GM21576 (cell line): ENCODE data around the gene EFCAB9.
"Not testable (repeated sequence)": the region's sequence is repeated elsewhere in the genome, so short reads cannot be mapped to it uniquely, and the experiment has no call there.

Experiments used
- ATAC-seq: cut with Tn5 transposase; IDR thresholded peaks from one replicate; pipeline ENCODE4 v1.9.1; 2021; ENCODE audit warnings: mild to moderate bottlenecking, moderate library complexity; ENCODE audit not compliant: unreplicated experiment

Gene EFCAB9

GRCh38 chr5:172193872-172194271 lies at the start of gene EFCAB9:
EFCAB9 (plus strand) TSS chr5:172194172; CDS start chr5:172194173, 1 bp downstream.
- no peak for ATAC-seq

- ATAC-seq = peak; percentile 72
These were observed 49.6 kb upstream of the EFCAB9 start for GRCh38 chr5:172144291-172144815.

- no peak for ATAC-seq
These were observed 48.8 kb upstream of the EFCAB9 start for GRCh38 chr5:172144931-172145869.

GRCh38 chr5:172145870-172146747 lies 47.9 kb upstream of the EFCAB9 start:
- no peak for ATAC-seq

DNA sequence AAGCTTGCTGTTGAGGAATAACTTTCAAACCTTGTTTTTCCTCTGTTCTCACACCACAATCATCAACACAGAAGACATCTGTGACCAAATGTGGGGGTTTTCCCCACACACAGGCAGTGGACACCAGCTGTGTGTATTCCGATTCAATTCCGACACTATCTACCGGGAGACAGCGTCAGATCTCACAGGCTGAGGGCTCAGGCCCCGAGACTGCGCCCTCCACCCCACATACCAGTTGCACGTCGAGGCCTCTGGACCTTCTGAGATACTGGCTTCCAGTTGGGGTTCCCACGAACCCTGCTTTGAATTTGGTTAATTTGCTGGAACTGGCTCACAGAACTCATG lies 47.3 kb upstream of the EFCAB9 start:
- no peak for ATAC-seq

GRCh38 chr5:172147857-172148256 lies 46.1 kb upstream of the EFCAB9 start:
- ATAC-seq = no peak

DNA sequence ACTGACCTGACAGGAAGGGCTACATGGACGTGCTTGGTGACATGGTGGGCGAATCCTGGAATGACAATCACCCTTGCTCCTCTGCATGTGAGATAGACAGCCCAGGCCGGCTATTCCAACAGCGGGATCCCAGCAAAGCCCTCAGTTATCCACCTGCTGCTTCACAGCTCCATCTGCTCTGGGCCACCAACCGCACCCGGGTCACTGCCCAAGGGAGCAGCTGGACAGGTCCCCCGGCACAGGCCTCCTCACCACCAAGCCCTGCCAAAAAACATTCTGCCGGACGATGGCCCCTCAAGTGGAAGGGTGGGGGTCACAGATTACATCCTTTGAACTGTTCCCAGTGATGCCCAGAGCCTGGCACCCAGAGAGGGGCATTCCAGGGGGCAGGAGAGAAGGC lies 45.6 kb upstream of the EFCAB9 start:
- ATAC-seq = no peak

- no peak for ATAC-seq
These were observed 44.9 kb upstream of the EFCAB9 start for GRCh38 chr5:172149073-172149472.

GRCh38 chr5:172149481-172149880 lies 44.5 kb upstream of the EFCAB9 start:
- not testable (repeated sequence) for ATAC-seq

GRCh38 chr5:172150514-172151425 lies 43.2 kb upstream of the EFCAB9 start:
- peak; percentile 50 for ATAC-seq

DNA sequence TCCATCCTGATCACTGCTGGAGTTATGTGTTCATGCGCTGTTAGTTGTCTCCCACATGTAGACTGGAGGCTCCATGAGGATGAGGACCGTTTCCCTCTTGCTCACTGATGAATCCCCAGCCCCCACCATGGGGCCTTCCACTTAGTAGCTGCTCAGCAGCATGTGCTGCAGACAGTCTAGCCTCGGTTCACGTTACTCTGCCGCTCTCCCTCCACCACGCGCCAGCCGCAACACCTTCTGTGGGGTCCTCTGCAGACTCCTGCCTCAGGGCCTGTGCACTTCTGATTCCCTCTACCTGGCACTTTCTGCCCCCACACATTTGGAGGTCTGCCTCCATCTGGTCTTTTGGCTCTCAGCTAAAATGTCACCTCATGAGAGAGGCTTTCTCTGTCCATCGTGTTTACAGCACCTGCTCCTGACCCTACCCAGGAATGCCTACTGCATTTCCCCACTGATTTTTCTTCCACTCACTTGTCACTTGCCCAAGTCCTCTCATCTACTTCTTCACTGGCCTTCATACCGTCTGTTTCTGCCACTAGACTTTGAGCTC lies 42.2 kb upstream of the EFCAB9 start:
- ATAC-seq = no peak

DNA sequence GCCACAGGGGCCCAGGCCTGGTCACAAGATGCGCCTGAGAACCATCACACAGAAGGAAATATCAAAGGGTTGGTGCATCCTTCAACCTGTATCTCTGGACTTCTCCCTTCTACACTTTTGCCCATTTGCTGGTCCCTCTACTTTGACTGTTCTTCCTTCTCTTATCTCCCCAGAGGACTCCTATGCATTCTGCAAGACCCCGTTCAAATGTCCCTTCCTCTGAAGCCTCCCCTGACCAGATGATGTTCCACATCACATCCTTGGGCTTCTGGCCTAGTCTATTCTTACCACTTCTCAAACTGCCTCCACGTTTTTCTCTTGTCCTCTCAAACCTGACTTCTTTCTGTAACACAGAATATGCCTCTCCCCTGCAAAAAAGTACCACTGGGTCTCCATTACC lies 40.3 kb upstream of the EFCAB9 start:
- ATAC-seq = no peak

DNA sequence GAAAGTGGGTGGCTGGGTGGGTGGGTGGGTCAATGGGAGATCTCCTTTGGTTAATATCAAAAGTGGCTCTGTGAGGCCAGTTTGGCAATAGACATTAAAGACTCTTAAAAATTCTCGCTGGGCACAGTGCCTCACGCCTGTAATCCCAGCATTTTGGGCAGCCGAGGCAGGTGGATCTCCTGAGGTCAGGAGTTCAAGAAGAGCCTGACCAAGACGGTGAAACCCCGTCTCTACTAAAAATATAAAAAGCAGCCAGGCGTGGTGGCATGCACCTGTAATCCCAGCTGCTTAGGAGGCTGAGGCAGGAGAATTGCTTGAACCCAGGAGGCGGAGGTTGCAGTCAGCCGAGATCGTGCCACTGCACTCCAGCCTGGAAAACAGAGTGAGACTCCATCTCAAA lies 38.9 kb upstream of the EFCAB9 start:
- ATAC-seq = not testable (repeated sequence)

DNA sequence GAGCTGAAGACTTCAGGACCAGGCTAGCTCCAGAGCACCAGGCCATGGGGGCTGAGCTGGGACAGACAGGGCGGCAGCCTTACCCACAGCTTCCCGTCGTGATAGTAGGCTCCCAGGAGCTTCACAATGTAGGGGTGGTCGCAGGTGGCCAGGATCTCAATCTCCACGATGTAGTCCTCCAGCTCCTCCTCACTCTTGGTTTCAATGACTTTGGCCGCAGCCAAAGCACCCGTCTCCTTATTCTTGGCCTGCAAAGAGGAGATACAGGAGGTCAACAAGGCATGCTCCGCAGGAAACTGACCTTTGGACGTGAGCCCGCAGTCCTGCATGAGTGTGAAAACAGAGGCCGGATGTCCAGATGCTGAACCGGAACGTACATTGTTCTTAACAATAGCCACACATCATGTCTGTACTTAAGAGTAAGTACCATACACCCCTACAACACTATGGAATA lies 37.4 kb upstream of the EFCAB9 start:
- no peak for ATAC-seq

DNA sequence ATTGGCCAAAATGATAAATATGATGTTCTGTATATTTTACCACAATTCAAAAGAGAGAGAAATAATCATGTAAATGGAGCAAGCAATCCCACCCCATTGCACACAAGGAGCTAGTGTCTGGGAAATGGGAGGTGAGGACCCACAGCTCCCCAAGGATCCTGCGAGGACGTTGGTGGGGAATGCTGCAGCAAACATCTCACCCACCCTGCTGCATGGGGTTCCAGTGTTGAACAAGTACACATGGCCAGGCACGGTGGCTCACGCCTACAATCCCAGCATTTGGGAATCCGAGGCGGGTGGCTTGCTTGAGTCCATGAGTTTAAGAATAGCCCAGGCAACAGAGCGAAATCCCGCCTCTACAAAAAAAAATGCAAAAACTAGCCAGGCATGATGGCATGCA lies 35.0 kb upstream of the EFCAB9 start:
- ATAC-seq = no peak

- no peak for ATAC-seq
These were observed 33.5 kb upstream of the EFCAB9 start for GRCh38 chr5:172160506-172160905.

DNA sequence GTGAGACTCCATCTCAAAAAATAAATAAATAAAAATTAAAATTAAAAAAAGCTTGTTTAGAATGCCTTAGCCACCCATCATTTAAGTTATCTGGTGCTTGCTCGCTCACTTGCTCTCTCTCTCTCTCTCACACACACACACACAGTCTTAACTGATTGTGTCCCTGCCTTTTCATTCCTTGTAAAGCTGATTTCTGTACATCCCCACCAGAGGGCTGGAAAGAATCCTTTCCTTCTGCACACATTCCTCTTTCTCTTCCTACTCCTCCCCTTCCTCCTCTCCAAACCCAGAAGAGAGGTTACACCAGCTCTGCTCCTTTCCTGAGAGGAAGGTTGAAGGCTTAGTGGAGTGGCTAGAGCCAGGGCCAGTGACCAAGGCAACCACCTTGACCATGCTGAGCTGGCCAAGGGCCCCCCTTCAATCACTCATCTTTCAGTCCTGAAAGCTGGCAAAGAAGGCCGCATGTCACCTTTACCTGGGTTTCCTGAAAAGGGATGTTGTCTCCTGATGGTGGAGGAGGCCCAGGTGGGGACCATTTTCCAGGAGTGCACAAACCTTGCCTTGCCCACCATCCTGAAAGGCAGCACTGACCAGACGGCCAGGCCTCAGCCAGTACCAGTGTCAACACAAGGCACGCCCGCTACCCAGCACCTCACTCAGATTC lies 31.5 kb upstream of the EFCAB9 start:
- ATAC-seq = no peak

GRCh38 chr5:172162987-172163343 lies 31.0 kb upstream of the EFCAB9 start:
- no peak for ATAC-seq

DNA sequence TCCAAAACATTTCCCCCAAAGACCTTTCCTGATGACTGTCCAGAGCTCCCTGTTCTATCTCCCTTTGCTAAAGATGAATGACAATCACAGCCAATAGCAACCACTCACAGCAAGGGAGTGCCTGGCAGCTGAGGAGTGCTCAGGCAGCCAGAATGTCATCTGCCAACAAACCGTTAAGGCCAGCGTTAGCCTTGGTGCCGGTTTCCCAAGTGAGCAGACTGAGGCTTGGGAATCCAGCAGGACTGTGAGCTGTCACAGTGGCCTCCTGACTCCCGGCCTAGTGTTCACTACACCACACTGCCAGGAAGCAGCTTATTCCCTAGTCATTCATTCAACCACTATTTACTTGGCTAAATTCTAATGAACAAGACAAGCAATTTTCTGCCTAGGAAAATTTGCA lies 30.6 kb upstream of the EFCAB9 start:
- ATAC-seq = no peak

DNA sequence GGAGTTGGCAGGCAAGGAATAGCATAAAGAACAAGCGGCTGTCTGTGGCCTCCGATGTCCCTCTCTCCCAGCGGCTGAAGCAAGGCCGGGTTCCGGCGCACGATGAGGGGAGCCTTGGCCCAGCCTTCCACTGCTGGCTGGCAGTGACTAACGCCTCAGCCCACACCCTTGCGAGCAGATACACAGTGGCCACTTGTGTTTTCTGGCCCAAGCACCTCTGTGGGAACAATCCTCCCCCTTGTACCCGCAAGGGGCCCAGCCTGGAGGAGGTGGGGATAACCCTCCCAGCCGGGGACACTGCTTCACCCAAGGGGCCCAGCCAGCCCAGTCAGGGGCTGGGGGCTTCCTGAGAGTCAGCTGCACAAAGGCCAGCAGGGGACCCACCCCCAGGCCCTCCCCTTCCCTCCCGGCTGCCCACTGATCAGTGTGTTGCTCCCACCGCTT lies 29.2 kb upstream of the EFCAB9 start:
- ATAC-seq = no peak
